Fibroblast of skin of right quadriceps (primary cell): ENCODE results near the gene DPH2.

Experiments
- DNase-seq: peaks from one replicate; pipeline ENCODE4 v3.0.0-alpha.2; 2013

DPH2 gene

GRCh38 chr1:43969746-43970466, at the start of gene DPH2:
TSS of gene DPH2 (plus strand) at chr1:43970010. CDS start at chr1:43970176, 166 bp downstream.
- peak; percentile 95 for DNase-seq

GRCh38 chr1:43921022-43921421, 48.8 kb upstream of the DPH2 start:
- DNase-seq: no peak

GRCh38 chr1:43924516-43924915, 45.3 kb upstream of the DPH2 start:
- DNase-seq: peak; percentile 32

GRCh38 chr1:43925846-43926245, 44.0 kb upstream of the DPH2 start:
- DNase-seq: no peak

- no peak for DNase-seq
Observed at GRCh38 chr1:43930168-43930948, 39.5 kb upstream of the DPH2 start.

- DNase-seq: no peak
Observed at GRCh38 chr1:43930949-43931275, 38.9 kb upstream of the DPH2 start.

GRCh38 chr1:43931711-43932660, 37.8 kb upstream of the DPH2 start:
- DNase-seq: no peak

GRCh38 chr1:43932786-43933385, 36.9 kb upstream of the DPH2 start:
- DNase-seq: peak; percentile 64

GRCh38 chr1:43933386-43934100, 36.3 kb upstream of the DPH2 start, which contains the start of gene ARTN:
TSS of gene ARTN (plus strand) at chr1:43933801. CDS start at chr1:43935657, 1,856 bp downstream.
- no peak for DNase-seq

- peak; percentile 61 for DNase-seq
Observed at GRCh38 chr1:43934101-43934985, 35.5 kb upstream of the DPH2 start.

GRCh38 chr1:43934986-43935324, 34.9 kb upstream of the DPH2 start:
- DNase-seq: no peak

- no peak for DNase-seq
Observed at GRCh38 chr1:43935711-43936427, 33.9 kb upstream of the DPH2 start.

GRCh38 chr1:43936431-43937151, 33.2 kb upstream of the DPH2 start:
- no peak for DNase-seq

GRCh38 chr1:43937179-43937865, 32.5 kb upstream of the DPH2 start:
- DNase-seq: no peak

GRCh38 chr1:43938383-43938782, 31.4 kb upstream of the DPH2 start:
- no peak for DNase-seq

GRCh38 chr1:43938892-43939587, 30.8 kb upstream of the DPH2 start:
- DNase-seq: no peak

- DNase-seq: no peak
Observed at GRCh38 chr1:43942411-43942810, 27.4 kb upstream of the DPH2 start.

GRCh38 chr1:43944860-43945259, 24.9 kb upstream of the DPH2 start:
- no peak for DNase-seq
